Brain microvascular endothelial cell (primary cell): ENCODE data around the gene PLCB2.

Experiments used
- DNase-seq: peaks from one replicate; pipeline ENCODE4 v3.0.0-alpha.2; 2020
- H3K27ac ChIP-seq: fragments of 250-450 bp; sonication (Bioruptor Pico); 2 replicates; pipeline ENCODE4 v1.5.1; 2020; ENCODE audit warnings: mild to moderate bottlenecking, moderate library complexity
- H3K27me3 ChIP-seq: fragments of 250-450 bp; sonication (Bioruptor Pico); replicated peaks from 2 replicates; pipeline ENCODE4 v1.5.1; 2020; ENCODE audit warnings: mild to moderate bottlenecking
- H3K36me3 ChIP-seq: fragments of 250-450 bp; sonication (Bioruptor Pico); replicated peaks from 2 replicates; pipeline ENCODE4 v1.5.1; 2020; ENCODE audit warnings: mild to moderate bottlenecking
- H3K4me3 ChIP-seq: 2 replicates; pipeline ENCODE4 v1.5.1; 2011; ENCODE audit warnings: low read depth, mild to moderate bottlenecking, control low read depth, low read length, moderate library complexity
- in situ Hi-C: cut with HindIII; loops from 2 replicates; pipeline ENCODE4 v1.10.0; 2017; ENCODE audit warnings: low sequenced_read_pairs, low pct_ligation_motif_present
- TF ChIP-seq, protein P1 (sequence below): IDR thresholded peaks from 2 replicates; pipeline ENCODE4 v1.5.1; 2011; ENCODE audit warnings: low read depth, mild to moderate bottlenecking, moderate library complexity, low read length, control low read depth, inconsistent platforms; ENCODE audit errors: missing control alignments

The PLCB2 gene

DNA sequence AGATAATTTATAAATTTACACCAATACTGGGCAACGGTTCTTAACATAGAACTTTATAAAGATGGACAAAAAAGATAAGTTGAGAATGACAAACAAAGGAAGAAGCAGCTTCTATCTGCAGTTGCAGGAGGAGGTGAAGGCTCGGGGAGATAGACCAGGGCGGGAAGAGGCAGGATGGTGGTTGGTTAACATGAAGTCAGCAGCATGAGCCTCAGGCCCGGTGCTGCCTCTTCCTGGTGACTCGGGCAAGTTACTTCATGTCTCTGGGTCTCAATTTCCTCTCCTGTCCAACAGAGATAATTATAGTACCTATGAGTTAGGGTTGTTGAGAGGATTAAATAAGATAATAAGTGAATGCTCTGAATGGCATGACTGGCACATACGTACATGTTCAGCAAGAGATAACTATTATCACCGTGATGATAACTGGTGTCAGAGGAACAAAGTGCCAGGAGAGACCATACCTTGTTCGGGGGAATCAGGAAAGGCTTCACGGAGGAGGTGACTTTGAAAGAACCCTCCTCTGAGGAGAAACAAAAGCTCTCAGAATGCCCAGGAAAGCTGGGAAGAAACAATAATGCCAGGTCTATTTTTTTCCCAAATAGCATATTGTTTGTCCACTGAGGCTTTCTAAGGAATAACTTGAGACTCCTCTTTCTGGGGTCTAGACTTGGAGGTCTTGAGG lies 64.5 kb downstream of the PLCB2 start:
- Histone ChIP-seq H3K4me3 (no peak overlapping the region), H3K27ac (no peak overlapping the region), H3K27me3 (no peaks in the 10 kb centered on the region), H3K36me3 (no peaks in the 10 kb centered on the region)
- no peak for DNase-seq
- TF ChIP-seq, protein P1, sequence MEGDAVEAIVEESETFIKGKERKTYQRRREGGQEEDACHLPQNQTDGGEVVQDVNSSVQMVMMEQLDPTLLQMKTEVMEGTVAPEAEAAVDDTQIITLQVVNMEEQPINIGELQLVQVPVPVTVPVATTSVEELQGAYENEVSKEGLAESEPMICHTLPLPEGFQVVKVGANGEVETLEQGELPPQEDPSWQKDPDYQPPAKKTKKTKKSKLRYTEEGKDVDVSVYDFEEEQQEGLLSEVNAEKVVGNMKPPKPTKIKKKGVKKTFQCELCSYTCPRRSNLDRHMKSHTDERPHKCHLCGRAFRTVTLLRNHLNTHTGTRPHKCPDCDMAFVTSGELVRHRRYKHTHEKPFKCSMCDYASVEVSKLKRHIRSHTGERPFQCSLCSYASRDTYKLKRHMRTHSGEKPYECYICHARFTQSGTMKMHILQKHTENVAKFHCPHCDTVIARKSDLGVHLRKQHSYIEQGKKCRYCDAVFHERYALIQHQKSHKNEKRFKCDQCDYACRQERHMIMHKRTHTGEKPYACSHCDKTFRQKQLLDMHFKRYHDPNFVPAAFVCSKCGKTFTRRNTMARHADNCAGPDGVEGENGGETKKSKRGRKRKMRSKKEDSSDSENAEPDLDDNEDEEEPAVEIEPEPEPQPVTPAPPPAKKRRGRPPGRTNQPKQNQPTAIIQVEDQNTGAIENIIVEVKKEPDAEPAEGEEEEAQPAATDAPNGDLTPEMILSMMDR = no peak
- in situ Hi-C loops = no loop called here

DNA sequence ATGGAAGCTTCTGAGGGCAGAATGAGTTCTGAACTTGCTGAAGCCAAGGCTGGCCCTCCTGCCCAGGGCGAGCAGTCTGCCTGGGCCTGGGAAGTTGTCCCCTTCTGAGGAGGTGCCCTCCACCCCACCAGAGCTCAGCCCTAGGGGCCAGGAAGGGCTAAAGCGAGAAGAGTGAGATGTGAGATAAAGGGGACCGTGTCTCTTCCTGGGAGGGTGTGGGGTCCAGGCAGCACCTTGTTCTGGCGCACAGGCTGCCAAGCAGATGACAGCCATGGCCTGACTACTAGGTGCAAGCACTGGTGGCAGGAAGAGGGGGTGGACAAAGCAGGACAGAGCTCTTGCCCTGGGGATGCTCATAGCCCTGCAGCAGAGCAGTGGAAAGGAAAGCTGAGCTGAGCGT lies 65.1 kb downstream of the PLCB2 start:
- Histone ChIP-seq H3K27ac (no peak overlapping the region), H3K36me3 (no peaks in the 10 kb centered on the region), H3K27me3 (no peaks in the 10 kb centered on the region), H3K4me3 (no peak overlapping the region)
- DNase-seq = no peak
- TF ChIP-seq, protein P1 = no peak
- in situ Hi-C loops = no loop called here

DNA sequence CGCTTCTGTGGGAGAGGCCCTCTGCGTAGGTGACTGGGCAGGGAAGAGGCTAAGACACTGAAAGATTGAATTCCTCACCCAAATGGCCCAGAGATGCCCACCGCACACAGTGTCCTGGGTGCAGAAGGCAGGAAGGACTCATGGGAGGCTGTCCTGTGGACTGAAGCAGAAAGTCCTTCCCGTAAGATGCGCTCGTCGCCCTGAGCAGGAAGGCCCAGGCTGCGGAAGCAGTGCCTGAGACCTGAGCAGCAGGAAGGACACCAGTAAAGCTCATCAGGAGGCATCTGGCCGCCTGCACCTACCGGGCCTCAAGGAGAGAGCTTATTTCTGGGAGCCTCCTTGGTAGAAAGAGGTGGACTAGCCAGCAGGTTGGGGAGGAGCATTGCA lies 65.5 kb downstream of the PLCB2 start:
- H3K27ac ChIP-seq = no peak overlapping the region
- no peaks in the 10 kb centered on the region for H3K36me3 ChIP-seq
- no peak overlapping the region for H3K4me3 ChIP-seq
- H3K27me3 ChIP-seq = no peaks in the 10 kb centered on the region
- in situ Hi-C loops = no loop called here
- no peak for DNase-seq
- TF ChIP-seq, protein P1 = no peak

DNA sequence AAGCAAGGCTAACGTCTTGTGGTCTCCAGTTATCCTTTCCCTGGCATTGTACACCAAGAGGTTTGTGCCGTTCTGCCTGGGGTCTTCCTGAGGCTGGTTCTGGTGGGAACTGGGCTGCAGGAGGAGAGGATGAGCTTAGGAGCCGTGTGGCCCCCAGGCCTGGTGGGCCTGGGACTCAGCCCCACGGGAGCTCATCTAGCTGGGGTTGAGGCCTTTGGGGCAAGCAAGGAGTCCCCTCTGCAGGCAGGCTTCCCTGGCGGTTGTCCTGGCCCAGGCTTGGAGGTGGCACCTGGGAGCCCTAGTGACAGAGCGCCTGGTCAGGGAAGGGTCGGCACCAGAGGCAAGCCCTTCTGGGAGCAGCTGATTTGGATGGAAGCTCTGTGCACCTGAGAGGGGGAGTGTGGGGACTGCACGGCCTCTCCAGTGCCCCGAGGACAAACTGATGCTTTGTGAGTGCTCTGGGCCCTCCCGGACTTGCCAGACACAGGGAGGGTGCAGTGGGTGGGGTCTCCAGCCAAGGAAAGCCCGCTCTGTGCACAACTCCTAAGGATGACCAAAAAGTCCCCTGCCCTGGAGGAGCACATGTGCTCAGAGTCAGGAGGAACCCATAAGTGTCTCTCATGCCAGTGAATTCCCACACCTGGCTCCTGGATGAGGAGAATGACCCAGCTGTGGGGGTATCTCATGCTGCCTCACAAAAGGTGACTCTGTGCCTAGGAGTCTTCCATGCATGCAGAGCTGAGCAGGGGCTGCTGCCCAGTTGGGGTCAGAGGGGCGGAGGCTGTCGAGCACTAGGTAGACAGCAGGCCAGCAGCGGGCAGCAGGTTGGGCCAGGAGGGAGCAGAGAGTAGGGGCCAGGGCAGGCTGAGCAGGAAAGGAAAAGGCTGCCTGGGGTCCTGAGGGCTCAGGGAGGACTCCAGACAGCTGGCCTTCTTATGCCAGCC lies 66.2 kb downstream of the PLCB2 start:
- Histone ChIP-seq H3K4me3 (no peak overlapping the region), H3K27me3 (no peaks in the 10 kb centered on the region), H3K36me3 (no peaks in the 10 kb centered on the region), H3K27ac (no peak overlapping the region)
- in situ Hi-C loops = no loop called here
- TF ChIP-seq, protein P1 = no peak
- DNase-seq = no peak

DNA sequence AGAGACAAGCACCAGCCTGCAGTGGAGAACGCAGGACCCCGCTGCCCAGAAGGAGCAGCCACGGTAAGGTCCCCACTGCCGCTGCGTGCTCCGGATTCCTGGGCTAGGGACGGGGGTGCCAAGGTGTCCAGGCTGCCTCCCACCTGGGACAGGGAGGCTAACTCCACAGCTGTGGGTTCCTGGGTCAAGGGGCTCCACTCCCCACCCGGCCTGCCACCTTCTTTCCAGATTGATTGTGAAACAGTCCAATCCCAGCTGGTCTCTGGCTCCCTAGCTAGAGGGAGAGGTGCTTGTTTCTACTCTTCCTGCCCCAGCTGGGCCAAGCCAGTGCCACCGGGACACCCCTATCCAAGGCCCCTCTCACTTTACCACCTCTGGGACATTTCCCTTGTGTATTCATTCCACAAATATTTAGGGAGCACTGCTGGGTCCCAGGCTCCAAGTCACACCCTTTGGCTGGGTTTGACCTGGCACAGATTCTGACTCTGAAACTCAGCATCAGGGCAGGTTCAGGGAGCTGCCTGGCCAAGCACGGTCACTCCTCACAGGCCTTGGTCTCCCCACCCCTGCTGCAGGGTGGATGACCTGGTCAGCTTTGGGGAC lies 67.0 kb downstream of the PLCB2 start:
- no peak overlapping the region for H3K4me3 ChIP-seq
- no peak overlapping the region for H3K27ac ChIP-seq
- in situ Hi-C loops = no loop called here

More for the DNA sequence above, 67.0 kb downstream of the PLCB2 start:
- TF ChIP-seq, protein P1 = no peak
- Histone ChIP-seq H3K36me3 (no peaks in the 10 kb centered on the region), H3K27me3 (no peaks in the 10 kb centered on the region)
- no peak for DNase-seq
